HG03571 (cell line): ENCODE results near the gene MIPEP.
A peak's percentile ranks its signal among the peaks of the same experiment; 100 is the strongest.

Experiments
- ATAC-seq: cut with Tn5 transposase; IDR thresholded peaks from one replicate; pipeline ENCODE4 v1.9.1; 2021; ENCODE audit not compliant: unreplicated experiment

The MIPEP gene

DNA sequence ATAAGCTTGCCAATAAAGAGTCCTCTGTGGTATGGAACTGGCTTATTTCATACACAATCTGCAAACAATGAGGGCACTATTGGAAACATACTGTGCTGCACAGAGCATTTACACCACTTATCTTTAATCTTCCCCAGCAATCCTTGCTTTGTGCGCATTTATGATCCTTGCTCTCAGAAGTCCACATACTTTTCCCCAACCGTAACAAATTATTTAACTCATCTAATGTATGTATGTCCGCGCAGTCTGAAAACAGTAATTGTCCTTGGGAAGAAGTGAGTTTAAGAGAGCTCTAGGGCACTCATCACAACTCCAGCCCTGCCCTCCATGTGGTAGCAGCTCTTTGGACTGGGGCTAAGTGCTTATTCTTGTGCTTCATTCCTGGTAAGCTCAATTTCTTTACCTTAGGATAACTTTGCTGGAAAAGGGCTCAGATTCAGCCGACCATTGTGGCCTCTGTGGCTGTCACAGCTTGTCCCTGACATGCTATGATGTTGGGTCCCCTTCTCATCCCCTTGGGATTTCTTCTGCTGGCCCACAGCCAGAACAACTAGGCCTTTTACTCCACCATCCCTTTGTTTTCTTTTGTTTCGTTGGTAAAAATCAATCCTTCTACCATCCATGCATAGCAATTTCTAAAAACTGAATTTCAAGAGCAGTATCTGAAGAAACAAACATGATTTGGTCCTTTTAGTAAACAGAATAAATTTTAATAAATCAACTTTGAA, 166.3 kb downstream of the MIPEP start:
- no peak for ATAC-seq

DNA sequence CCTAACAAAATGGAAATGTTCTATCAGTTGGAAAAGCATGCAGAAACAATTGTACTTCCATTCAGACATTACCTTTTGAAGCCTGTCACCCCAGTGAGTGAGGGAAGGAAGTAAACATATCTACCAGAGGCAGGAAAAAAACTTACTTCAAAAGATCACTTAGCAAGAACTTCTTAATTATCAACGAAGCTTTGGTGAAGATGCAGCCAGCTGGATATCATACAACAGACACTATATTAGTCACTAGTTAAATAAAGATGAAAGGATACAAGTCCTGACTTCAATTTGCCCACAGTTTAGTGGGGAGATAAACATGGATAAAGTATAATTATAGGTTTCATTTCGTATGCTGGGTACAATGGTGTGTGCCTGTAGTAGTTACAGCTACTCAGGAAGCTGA, 170.2 kb downstream of the MIPEP start:
- no peak for ATAC-seq

DNA sequence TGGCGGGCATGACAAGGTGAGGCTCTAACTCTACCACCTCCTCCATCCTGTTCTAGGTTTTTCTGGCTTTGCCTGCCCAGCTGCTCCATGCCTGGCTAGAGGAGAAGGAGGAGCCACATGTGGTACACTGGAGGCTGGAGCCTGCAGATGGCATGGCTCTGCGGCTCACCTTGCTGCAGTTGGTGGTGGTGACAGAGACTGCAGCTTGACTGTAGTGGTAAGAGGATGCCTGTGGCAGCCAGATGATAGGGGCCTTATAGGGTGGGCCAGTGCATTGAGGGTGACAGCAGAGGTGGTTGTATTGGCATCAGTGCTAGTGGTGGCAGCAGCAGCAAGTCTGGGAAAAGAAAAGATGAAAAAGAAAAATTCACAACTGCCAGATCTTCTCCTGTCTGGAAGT, 172.8 kb downstream of the MIPEP start:
- ATAC-seq = no peak

DNA sequence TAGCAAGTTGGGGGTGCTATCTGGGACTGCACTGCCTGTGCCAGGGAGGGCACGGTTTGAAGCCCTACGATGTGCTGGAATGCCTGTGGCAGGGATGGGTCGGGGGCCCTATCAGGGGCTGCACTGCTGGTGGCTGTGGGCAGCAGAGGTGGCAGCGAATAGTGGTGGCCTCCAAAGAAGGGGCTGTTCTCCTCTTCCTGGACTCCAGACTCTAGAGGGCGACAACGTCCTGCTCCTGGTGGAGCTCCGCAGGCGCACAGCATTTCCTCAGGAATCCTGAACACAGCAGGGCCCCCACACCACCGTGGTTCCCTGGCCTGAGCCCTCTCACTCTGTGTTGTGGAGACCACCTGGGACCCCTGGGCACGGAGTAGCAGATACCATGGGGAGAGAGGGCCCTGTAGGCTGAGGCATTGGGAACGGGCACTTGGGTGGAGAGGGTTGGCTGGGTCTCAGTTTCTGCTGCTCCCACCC, 173.4 kb downstream of the MIPEP start:
- no peak for ATAC-seq

DNA sequence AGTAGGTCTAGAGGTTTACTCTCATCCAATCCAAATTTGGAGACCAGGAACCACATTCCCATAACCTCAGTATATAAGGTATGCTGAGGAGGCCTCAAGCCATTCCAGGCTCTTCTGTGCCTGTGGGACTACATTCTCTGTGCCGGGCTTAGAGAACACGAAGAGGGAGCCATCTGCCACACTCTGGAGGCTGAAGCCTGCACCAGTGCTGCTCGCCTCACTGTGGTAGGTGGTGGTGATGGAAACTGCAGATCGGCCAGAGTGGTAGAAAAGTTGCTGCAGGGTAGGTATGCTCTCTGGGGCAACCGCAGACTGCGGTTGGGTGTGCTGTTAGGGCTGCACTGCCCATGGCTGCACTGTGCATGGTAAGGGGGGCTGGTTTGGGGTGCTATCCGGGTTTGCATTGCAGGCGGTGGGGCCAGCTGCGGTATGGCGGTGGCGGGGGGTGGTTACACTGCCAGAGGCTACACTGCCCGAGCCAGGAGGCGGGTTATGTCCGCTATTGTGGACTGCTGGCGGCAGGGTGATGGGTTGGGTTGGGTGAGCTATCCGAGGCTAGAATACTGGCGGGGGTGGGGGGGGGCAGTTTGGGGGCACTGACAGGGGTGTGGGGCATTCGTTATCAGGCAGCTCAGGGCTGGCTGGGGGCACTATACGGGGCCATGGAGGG, 174.0 kb downstream of the MIPEP start:
- ATAC-seq = no peak

DNA sequence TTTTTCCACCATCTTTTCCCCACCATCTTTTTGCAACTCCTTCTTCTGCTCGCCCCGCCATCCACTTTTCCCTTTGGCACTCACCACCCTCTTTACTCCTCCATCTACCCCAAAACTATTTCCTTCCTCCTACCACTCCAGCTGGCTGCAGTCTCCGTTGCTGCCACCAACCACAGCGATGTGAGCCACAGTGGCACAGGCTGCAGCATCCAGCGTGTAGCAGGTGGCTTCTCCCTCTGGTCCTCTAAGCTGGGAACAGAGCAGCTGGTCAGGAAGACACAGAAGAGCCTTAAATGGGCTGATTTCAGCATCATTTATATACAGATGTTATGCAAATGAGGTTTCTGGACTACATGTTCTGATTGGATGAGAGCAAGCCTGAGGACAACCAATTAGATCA, 174.5 kb downstream of the MIPEP start:
- no peak for ATAC-seq

DNA sequence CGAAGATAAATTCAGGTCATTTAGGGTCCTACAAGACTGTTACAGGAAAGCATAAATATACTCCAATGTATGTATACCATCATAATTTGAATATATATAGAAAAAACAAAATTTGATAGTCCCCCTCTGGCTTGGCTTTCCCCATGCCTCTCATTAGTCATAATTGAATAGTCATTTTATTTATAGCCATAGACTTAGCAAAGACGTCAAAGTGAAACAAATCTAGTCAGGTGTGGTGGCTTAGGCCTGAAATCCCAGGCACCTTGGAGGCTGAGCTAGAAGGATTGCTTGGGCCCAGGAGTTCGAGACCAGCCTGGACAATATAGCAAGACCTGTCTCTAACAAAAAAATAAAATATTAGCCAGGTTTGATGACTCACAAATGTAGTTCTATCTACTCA, 177.8 kb downstream of the MIPEP start:
- ATAC-seq = no peak

DNA sequence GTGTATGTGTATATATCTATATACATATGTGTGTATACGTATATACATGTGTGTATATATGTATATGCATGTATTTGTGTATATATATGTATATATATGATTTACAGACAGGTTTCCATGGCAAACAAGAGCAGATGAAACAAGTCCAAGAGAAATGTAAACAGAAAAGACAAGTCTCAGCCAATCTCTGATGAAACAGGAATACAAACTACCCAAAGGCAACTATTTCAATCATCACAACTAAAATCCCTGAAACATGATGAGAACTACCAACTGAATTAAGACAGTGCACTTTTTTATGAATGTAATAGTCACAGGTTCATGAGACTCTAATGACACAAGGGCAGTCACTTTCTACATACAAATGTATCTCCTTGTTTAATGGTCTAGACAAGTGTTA, 178.8 kb downstream of the MIPEP start:
- no peak for ATAC-seq

DNA sequence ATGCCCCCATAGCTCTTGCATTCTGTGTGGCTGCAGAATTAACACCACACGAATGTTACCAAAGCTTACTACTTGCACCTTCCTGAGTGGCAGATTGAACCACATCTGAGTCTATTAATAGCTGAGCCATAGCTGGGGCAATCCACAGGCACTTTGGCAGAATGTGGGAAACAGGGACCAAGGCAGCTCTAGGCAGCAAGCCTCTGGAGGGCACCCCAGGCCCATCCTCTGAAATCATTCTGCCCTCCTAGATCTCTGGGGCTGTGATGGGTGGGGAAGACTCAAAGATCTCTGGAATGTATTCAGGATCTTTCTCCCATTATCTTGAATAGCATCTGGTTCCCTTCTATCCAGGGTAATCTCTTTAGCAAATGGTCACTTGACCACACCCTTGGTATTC, 179.7 kb downstream of the MIPEP start:
- no peak for ATAC-seq

DNA sequence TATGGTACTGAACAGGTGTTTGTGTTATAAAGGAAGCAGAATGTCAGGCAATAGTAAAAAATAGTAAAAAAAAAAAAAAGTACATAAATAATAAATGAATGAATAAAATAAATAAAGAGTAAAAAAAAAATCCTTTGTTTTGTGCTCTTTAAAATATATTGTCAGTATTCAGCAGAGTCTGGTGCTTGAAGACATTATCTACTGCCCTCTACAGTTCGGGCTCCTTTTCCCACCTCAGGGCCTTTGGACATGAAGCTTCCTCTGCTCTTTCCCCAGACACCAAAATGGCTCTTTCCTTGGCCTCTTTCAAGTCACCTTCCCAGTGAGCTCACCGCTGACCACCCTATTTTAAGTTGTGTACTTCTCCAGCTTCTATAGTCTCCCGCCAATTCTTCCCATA, 181.5 kb downstream of the MIPEP start:
- ATAC-seq = no peak

DNA sequence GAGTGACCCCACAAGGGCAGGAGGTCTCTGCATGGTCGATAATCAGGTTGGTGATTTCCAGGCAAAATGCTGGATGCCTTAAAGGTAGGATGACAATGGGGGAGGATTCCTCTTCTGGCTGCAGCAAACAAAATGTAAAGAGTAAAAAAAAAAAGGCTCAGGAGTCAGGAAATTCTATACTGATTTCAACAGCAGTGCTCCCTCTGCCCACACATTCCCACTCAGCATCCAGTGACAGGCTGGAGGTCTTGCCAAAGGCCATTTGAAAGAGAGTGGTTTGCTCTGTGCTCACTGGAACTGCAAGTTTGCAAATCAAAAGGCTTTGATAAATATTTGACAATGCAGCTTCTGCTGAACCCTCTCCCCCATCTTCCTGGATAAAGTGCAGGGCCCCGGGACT, 183.6 kb downstream of the MIPEP start:
- ATAC-seq = no peak

DNA sequence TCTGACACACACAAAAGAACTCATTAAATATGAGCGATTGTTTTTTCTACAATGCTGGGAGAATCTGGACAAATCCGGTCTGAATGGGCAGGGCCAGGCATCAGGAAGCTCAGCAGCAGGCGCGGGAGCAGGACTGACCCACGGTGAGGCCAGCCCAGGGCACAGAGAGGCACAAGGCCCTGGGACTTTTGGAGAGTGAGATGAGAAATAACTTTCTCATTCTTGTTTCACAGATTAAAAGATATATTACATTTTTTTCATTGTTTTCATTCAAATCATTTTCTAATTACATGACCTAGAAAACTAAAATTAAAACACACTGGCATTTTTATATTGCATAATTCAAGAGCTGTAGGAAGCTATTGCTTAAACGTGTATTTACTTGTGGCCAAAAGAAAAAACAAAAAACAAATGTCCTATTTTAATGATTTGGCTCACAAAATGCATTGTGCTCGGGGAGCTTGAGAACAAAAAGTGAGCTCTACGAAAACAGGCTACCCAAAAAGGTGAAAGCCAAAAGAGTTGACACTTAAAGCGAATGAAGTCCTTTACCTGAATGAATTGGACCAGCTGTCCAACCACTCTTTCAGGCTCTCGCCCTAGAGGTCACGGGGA, 185.8 kb downstream of the MIPEP start:
- ATAC-seq = no peak

DNA sequence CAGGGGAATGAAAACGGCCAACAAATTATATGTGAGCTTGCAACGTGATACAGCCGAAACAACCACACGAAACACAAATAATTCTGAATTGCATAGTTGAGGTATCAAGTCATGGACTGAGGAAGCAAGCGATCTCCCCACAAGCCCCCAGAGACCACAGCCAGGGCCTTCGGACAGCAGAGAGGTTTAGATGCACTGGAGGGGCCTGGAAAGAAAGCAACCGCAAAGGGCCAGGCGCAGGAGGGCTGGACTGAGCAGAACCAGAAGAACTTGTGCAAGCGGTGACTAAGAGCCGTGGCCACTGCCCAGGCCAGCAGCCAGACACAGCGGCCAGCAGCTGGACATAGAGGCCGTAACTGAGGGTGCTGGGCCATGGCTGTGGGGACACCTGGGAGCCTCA, 187.6 kb downstream of the MIPEP start:
- no peak for ATAC-seq

DNA sequence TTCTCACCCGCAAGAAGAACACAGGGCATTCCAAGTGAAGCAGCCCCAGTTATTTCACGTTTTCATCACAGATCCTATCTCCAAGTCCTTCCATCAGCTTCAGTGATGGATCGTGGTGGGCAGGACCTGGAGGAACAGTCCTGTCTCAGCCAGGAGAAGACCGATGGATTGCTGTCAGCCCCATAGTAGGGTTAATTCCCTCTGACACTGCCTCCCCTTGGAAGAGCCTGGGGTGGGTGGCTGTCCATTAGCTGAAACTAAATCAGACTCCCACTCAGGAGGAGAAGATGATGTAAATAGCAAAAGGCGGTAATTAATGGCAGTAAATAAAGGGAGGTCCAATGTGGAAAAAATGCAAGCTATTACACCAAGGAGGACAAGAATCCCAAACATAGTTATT, 188.0 kb downstream of the MIPEP start:
- ATAC-seq = no peak

DNA sequence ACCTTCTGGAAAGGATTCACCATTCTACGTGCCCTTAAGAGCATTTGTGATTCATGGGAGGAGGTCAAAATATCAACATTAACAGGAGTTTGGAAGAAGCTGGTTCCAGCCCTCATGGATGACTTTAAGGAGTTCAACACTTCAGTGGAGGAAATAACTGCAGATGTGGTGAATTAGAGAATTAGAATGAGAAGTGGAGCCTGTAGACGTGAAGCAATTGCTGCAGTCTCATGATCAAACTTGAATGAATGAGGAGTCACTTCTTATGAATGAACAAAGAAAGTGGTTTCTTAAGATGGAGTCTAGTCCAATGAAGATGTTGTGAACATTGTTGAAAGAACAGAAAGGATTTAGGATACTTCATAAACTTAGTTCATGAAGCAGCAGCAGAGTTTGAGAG, 189.9 kb downstream of the MIPEP start:
- ATAC-seq = no peak

DNA sequence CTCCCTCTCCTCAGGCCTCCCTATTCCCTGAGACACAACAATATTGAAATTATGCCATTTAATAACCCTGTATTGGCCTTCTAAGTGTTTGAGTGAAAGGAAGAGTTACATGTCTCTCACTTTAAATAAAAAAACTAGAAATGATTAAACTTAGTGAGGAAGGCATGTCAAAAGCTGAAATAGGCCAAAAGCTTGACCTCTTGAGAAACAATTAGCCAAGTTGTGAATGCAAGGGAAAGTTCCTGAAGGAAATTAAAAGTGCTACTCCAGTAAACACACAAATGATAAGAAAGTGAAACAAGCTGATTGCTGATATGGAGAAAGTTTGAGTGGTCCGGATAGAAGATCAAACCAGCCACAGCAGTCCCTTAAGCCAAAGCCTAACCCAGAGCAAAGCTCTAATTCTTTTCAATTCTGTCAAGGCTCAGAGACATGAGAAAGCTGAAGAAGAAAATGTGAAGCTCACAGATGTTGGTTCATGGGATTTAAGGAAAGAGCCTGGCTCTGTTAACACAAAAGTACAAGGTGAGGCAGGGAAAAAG, 191.4 kb downstream of the MIPEP start:
- no peak for ATAC-seq

DNA sequence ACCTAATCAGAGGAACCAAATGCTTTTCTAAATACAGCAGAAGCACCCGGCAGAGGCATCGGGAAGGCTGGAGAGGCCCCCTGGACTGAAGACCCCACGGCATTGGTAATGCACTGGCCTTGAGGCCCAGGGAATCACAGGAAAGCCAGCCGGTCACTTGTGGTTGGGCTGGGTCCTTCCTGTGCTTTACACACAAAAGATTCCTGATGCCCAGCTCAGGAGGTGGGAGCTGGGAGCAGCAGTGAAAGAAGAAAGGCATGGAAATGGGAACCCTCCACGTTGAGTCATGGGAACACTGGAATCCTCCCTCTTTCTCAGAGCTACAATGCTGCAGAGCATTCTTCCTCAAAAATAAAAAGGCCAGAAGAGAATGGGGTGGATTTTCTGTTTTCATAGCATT, 192.6 kb downstream of the MIPEP start:
- no peak for ATAC-seq

DNA sequence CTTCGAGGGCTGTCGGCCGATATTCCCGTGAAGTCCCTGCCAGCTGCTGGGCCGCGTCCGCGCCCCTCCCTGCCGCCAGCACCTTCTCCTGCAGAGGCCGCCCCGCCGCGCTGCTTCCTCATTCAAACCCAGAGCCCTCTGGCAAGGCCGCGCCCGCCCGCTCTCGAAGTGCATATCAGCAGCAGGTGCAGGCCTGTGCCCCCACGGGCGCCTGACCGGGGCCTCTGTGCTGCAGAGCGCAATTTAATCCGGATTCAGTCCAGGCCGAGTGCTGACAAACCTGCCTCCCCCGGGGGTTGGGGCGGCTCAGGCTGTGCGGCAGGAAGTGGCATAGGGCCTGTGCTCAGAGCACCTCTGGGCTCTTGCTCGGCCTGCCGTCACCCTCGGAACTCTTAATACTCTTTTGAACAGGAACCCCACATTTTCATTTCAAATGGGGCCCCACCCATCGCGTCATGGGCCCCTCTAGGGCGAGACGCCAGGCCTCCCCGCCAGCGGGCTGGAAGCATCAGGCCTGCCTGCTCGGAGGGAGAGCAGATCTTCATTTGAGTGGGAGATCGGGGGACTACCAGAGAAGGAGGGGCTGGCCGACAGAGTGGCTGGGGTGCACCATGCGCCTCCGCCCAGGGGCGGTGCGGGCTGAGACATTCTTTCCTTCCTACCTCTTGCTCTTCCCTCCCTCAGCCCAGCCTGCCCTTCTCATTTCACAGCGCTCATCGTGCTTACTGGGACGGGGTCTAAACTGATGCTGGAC, 193.3 kb downstream of the MIPEP start:
- peak; percentile 88 for ATAC-seq

DNA sequence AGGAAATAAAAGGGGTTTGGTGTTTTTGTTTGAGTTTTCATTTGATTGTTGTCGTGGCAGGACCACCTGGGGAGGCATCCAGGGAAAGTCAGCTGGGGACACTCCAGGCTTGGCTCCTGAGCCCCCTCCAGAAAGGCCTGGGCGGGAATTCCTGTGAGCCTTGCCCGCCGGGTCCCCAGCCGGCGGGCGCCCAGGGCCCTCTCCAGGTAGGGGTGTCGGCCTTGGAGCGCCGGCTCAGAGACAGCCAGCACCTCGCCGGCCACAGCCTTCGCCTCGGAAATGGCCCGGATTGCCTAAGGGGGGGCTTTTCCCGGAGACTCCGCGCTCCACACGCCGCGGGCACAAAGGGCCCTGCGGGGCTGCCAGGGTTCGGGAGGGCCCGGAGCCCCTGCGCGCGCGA, 194.0 kb downstream of the MIPEP start:
- ATAC-seq = no peak

DNA sequence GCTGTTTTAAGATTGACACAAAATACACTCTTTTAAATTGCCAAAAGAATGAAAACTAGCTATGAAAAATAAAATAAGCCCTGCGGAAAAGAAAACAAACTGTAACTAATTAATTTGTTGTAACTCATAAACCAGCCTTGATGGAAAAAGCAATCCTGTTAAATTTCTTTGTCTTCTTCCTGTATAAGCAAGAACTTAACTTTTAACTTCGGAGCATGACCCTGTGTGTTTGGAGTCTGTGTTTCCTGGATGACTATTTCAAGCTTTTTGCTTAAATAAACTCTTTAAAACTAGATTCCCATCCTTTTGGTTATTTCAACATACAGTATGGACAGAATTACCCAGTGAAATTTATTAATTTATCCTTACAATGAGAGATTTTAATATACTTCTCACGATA, 196.4 kb downstream of the MIPEP start:
- ATAC-seq = no peak

DNA sequence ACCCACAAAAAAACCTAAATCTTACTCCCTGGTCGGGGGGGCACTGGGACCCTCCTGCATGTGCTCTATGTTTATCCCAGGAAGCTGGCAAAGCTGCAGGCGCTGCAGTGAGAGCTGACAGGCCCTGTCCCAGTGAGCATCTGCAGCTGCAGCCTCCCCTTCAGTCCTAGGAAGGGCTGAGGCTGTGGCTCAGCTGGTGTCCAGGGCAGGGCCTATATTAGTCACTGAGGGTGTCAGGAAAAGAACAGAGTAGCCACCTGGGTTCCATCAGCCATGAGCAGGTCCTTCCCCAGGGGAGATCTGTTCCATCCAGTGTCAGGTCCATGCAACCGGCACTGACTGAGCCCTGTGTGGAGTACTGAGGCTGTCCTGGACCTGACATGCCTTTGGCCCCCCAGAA, 198.5 kb downstream of the MIPEP start:
- ATAC-seq = no peak
